ENCODE results near the gene G3BP2.

DNA sequence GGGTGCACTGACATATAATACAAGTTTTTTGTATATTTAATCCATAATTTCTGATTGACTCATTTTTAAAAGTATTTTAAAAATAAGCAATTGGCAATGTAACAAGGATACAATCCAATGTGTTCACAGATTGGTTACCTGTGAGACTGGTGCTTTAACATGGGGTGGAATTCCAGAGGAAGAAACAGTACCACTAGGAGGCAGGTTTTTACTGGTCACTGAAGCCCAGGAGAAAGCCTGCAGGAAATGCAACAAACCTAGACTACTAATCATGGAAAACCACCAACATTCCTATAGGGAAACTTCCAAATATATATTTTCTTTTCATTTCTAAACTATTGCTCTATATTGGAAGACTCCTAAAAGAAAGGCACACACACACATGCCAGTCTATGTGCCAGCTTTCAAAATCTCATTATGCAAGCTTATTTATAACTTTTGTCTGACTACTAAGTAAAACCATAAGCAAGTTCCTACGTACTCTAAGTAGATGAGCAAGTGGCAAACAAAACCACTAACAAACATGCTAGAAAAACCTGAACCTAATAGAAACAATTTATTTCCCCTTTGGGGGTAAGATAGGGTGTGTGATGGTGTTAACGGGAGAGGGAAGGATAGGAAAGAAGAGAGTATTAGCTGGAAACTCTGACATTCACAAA is 19.2 kb downstream of the G3BP2 start:
- no peak for TF ChIP-seq EZH2phosphoT487 (IDR thresholded peaks at IDR 0.05; ENCODE audit: insufficient read depth, low read depth)
- no peak for TF ChIP-seq EZH2 (IDR thresholded peaks at IDR 0.05; ENCODE audit: insufficient read depth, poor library complexity, severe bottlenecking)

All from GM23248 (cell line).